Stimulated activated naive CD8-positive, alpha-beta T cell treated with anti-CD3 and anti-CD28 coated beads, Interleukin-15, Interleukin-2, amounts not matched to agents 100 ng/mL and 50 ng/mL, for 24 hours (primary cell): Measurements from ENCODE around the gene KIF2A.

ENCODE experiments used
- H3K27ac Mint-ChIP-seq: one replicate; pipeline ENCODE4 v1.8.0; 2021; ENCODE audit warnings: mild to moderate bottlenecking, mixed read lengths
- H3K27me3 Mint-ChIP-seq: one replicate; pipeline ENCODE4 v1.8.0; 2021; ENCODE audit warnings: mixed read lengths
- H3K36me3 Mint-ChIP-seq: one replicate; pipeline ENCODE4 v1.8.0; 2021; ENCODE audit warnings: low read depth, mixed read lengths
- H3K4me1 Mint-ChIP-seq: one replicate; pipeline ENCODE4 v1.8.0; 2021; ENCODE audit warnings: low read depth, mixed read lengths
- H3K4me3 Mint-ChIP-seq: one replicate; pipeline ENCODE4 v1.8.0; 2021; ENCODE audit warnings: mild to moderate bottlenecking, mixed read lengths
- H3K9me3 Mint-ChIP-seq: one replicate; pipeline ENCODE4 v1.8.0; 2021; ENCODE audit warnings: mixed read lengths

KIF2A gene

GRCh38 chr5:62419609-62420008, 113.6 kb downstream of the KIF2A start:
- Mint-ChIP-seq H3K27me3 (no peaks in the 10 kb centered on the region), H3K9me3 (no peaks in the 10 kb centered on the region), H3K27ac (no peak overlapping the region), H3K36me3 (peaks cover 29% of the 10 kb centered on the region), H3K4me1 (peaks cover 10% of the 10 kb centered on the region), H3K4me3 (no peak overlapping the region)

- no peak overlapping the region for H3K27ac Mint-ChIP-seq
- H3K4me1 Mint-ChIP-seq, result peaks cover 8% of the 10 kb centered on the region
- H3K4me3 Mint-ChIP-seq, result no peak overlapping the region
- H3K9me3 Mint-ChIP-seq, result no peaks in the 10 kb centered on the region
- H3K27me3 Mint-ChIP-seq, result no peaks in the 10 kb centered on the region
- peaks cover 32% of the 10 kb centered on the region for H3K36me3 Mint-ChIP-seq
Measured at GRCh38 chr5:62421414-62421813, 115.4 kb downstream of the KIF2A start.

DNA sequence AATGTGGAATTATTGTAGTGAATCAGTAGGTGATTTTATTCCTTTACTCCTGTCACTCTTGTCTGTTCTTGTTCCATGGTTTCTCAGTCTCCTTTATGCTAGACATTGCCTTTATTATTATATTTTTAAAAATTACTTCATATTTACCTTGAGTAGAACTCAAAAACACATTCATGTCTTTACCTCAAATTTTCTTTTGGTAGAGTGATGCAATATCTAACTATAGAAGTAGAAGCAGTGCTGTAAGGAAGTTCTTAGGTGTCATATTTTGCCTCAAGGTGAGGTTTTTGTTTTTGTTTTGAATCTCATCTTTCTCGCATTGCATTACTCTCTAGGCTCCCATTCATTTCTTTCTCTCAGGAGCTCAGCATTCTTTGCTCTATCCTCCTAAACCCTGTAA, 118.8 kb downstream of the KIF2A start:
- Mint-ChIP-seq H3K36me3 (peaks cover 22% of the 10 kb centered on the region), H3K4me3 (no peak overlapping the region), H3K27ac (no peak overlapping the region), H3K4me1 (peaks cover 9% of the 10 kb centered on the region), H3K27me3 (no peaks in the 10 kb centered on the region), H3K9me3 (no peaks in the 10 kb centered on the region)

GRCh38 chr5:62431735-62432620, 126.0 kb downstream of the KIF2A start:
- Mint-ChIP-seq H3K27ac (peak overlapping the region; percentile 32), H3K4me3 (no peak overlapping the region), H3K36me3 (peaks cover 12% of the 10 kb centered on the region), H3K4me1 (peaks cover 7% of the 10 kb centered on the region), H3K9me3 (no peaks in the 10 kb centered on the region), H3K27me3 (no peaks in the 10 kb centered on the region)

- no peaks in the 10 kb centered on the region for H3K9me3 Mint-ChIP-seq
- peaks cover 12% of the 10 kb centered on the region for H3K36me3 Mint-ChIP-seq
- peaks cover 7% of the 10 kb centered on the region for H3K4me1 Mint-ChIP-seq
- no peaks in the 10 kb centered on the region for H3K27me3 Mint-ChIP-seq
- H3K27ac Mint-ChIP-seq, result peak overlapping the region; percentile 32
- H3K4me3 Mint-ChIP-seq, result no peak overlapping the region
Measured at GRCh38 chr5:62432621-62433064, 126.6 kb downstream of the KIF2A start.
